ENCODE results near the gene SLC10A6. TPM values are rescaled to one million over a fixed set of nuclear protein-coding genes. Genes with fewer than 3 reads are reported as not detected.

The SLC10A6 gene
- total and polyA plus RNA-seq, 2 of the 13 experiments (the other 11 are each of a cell fraction or from before 2014, with no cell fraction given): not detected

- intact Hi-C loops (cut with micrococcal nuclease; ENCODE audit: unreplicated experiment): no loop called here
- no peak for TF ChIP-seq CREBL2 (CRISPR knock-in tag; IDR thresholded peaks at IDR 0.05; ENCODE audit: borderline replicate concordance)
- no peak for TF ChIP-seq ZBTB7A (CRISPR knock-in tag; IDR thresholded peaks at IDR 0.05)
- no peak for TF ChIP-seq BATF2 (CRISPR knock-in tag; IDR thresholded peaks at IDR 0.05)
- peak; percentile 39; the same call in 1 of the 2 replicates for TF ChIP-seq RFX3 (CRISPR knock-in tag; IDR thresholded peaks at IDR 0.05)
- no peak for TF ChIP-seq ZNF790 (CRISPR knock-in tag; IDR thresholded peaks at IDR 0.05; ENCODE audit: borderline replicate concordance)
- TF ChIP-seq SCMH1 (CRISPR knock-in tag; IDR thresholded peaks at IDR 0.05; ENCODE audit: borderline replicate concordance): no peak
- no peak for TF ChIP-seq RFX5 (IDR thresholded peaks at IDR 0.05; ENCODE audit: low read depth, low read length)
- no peak for TF ChIP-seq RBM22 (optimal IDR thresholded peaks at IDR 0.05; ENCODE audit: low read length)
- no peak for TF ChIP-seq ZSCAN31 (CRISPR knock-in tag; IDR thresholded peaks at IDR 0.05; ENCODE audit: low read depth)
- TF ChIP-seq, protein P1, sequence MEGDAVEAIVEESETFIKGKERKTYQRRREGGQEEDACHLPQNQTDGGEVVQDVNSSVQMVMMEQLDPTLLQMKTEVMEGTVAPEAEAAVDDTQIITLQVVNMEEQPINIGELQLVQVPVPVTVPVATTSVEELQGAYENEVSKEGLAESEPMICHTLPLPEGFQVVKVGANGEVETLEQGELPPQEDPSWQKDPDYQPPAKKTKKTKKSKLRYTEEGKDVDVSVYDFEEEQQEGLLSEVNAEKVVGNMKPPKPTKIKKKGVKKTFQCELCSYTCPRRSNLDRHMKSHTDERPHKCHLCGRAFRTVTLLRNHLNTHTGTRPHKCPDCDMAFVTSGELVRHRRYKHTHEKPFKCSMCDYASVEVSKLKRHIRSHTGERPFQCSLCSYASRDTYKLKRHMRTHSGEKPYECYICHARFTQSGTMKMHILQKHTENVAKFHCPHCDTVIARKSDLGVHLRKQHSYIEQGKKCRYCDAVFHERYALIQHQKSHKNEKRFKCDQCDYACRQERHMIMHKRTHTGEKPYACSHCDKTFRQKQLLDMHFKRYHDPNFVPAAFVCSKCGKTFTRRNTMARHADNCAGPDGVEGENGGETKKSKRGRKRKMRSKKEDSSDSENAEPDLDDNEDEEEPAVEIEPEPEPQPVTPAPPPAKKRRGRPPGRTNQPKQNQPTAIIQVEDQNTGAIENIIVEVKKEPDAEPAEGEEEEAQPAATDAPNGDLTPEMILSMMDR (CRISPR knock-in tag; IDR thresholded peaks at IDR 0.05): peak; percentile 25
- TF ChIP-seq RFX1 (IDR thresholded peaks at IDR 0.05): peak; percentile 22; the same call in 1 of the 2 replicates
- TF ChIP-seq HDAC2 (CRISPR knock-in tag; IDR thresholded peaks at IDR 0.05): no peak
- in situ Hi-C loops (cut with HindIII; ENCODE audit: extremely low pct_ligation_motif_present, low pct_unique_long_range_greater_than_20kb): no loop called here
- Histone ChIP-seq H3K4me2 (ENCODE audit: low read depth, low read length) (no peak overlapping the region), H3K4me3 (replicated peaks in 1 of 3; ENCODE audit: insufficient read depth in 1 of 3, low read depth in 2 of 3, low read length in 3 of 3) (no peak overlapping the region), H2AFZ (ENCODE audit: low read length) (no peak overlapping the region), H3K27ac (ENCODE audit: extremely low read length, insufficient read depth, low read length) (no peak overlapping the region), H3K27me3 (ENCODE audit: control insufficient read depth in 1 of 2, insufficient read depth in 2 of 2, low read length in 2 of 2) (no peaks in the 10 kb centered on the region), H3K79me2 (ENCODE audit: insufficient read depth, low read length) (no peaks in the 10 kb centered on the region), H3K36me3 (replicated peaks in 1 of 2; ENCODE audit: control insufficient read depth in 1 of 2, insufficient read depth in 2 of 2, low read length in 2 of 2) (no peaks in the 10 kb centered on the region), H3K9ac (ENCODE audit: insufficient read depth, low read depth, low read length) (no peak overlapping the region), H3K9me3 (ENCODE audit: low read length) (peaks cover 9% of the 10 kb centered on the region; the same call in 1 of the 2 replicates), H3K4me1 (ENCODE audit: insufficient read depth, low read length) (peaks cover 7% of the 10 kb centered on the region; the same call in 1 of the 2 replicates), H4K20me1 (ENCODE audit: insufficient read depth, low read length) (no peaks in the 10 kb centered on the region)
- no peak for FAIRE-seq
- POLR2A ChIA-PET: no interaction called here
- CTCF ChIA-PET (ENCODE audit: low intra/inter-chr PET ratio, low total read pairs): no interaction called here
- BruUV-seq (replicated peaks): no TSS peak
- peak; percentile 84 for ATAC-seq
- peak; percentile 28 for DNase-seq (ENCODE audit: low spot score)
- WGBS (ENCODE audit: low lambda C conversion rate): 0% methylated on average over 3 of the region's 3 CpGs
These were observed 30.3 kb downstream of the SLC10A6 start for GRCh38 chr4:86818841-86819240.
